HCT116 (cell line): ENCODE measurements around the gene DENND4A. TPM values are rescaled to one million over a fixed set of nuclear protein-coding genes. Genes with fewer than 3 reads are reported as not detected.

Experiments used
- ATAC-seq: fragments of 200-7000 bp; cut with Tn5 transposase; 2 replicates; pipeline ENCODE4 v1.9.1; 2020; ENCODE audit warnings: mild to moderate bottlenecking, moderate library complexity
- BruUV-seq: library from RNA; stranded (reverse); fragments of 400-500 nt; replicated peaks from 2 replicates; lab custom pipeline; 2021; lab: Mats Ljungman, UMichigan
- CTCF ChIA-PET: fragments of 300-600 bp; sonication (Branson Sonifier 250); formaldehyde crosslinking; loops from one replicate; lab custom pipeline; 2021; ENCODE audit warnings: antibody characterized with exemption; lab: Charles Lee
- POLR2A ChIA-PET: fragments of 300-600, 350-600 bp; sonication (Branson Sonifier 250); formaldehyde crosslinking; loops from one replicate; lab custom pipeline; 2021; ENCODE audit warnings: antibody characterized with exemption; lab: Charles Lee
- RAD21 ChIA-PET, 2 experiments: fragments of 300-600 bp; sonication (Branson Sonifier 250); formaldehyde crosslinking; loops; one replicate each; lab custom pipeline; 2023; ENCODE audit warnings: low total read pairs in 2 of 2; ENCODE audit not compliant: uncharacterized antibody in 2 of 2, unreplicated experiment in 2 of 2, low non-redundant PET in 1 of 2; lab: Charles Lee
- DNase-seq: peaks from one replicate; pipeline ENCODE4 v3.0.0-alpha.2; 2010; ENCODE audit warnings: low read depth, low spot score
- H2AFZ ChIP-seq: fragments of 200-600 bp; shearing (Covaris generic), sonication (generic); 2 replicates; pipeline ENCODE4 v1.6.1; 2017; ENCODE audit warnings: low read depth, mixed run types, mixed read lengths, antibody characterized with exemption, low read length; ENCODE audit not compliant: poor library complexity, severe bottlenecking
- H3K27ac ChIP-seq: 2 replicates; pipeline ENCODE4 v1.5.1; 2012; ENCODE audit warnings: low read depth, low read length
- H3K27me3 ChIP-seq: fragments of 200-600 bp; sonication (generic); 2 replicates; pipeline ENCODE4 v1.6.1; 2016; ENCODE audit warnings: mixed run types, low read length, mixed read lengths; ENCODE audit not compliant: insufficient read depth
- H3K36me3 ChIP-seq, 2 experiments: fragments of 200-500 bp in 1 of 2; fragments of 200-600 bp in 1 of 2; sonication (Bioruptor generic) in 1 of 2; sonication (generic) in 1 of 2; 2 replicates each; pipeline versions ENCODE4 v1.5.1 to v1.6.1; 2014 to 2016; ENCODE audit warnings: low read length in 2 of 2, inconsistent platforms in 1 of 2, mixed read lengths in 1 of 2, mixed run types in 1 of 2; ENCODE audit not compliant: insufficient read depth in 2 of 2, control insufficient read depth in 1 of 2
- H3K4me1 ChIP-seq, 2 experiments: fragments of 200-600 bp in 1 of 2; sonication (generic) in 1 of 2; 2 replicates each; pipeline versions ENCODE4 v1.5.1 to v1.6.1; 2012 to 2017; ENCODE audit warnings: low read length in 2 of 2, inconsistent platforms in 1 of 2, mild to moderate bottlenecking in 1 of 2, mixed read lengths in 1 of 2, mixed run types in 1 of 2, moderate library complexity in 1 of 2; ENCODE audit not compliant: insufficient read depth in 2 of 2, control insufficient read depth in 1 of 2
- H3K4me2 ChIP-seq: fragments of 200-600 bp; sonication (generic); 2 replicates; pipeline ENCODE4 v1.6.1; 2017; ENCODE audit warnings: mixed run types, low read length, mixed read lengths
- H3K4me3 ChIP-seq, 2 experiments: fragments of 200-600 bp in 1 of 2; sonication (generic) in 1 of 2; replicated peaks in 1 of 2; 2 replicates each; pipeline ENCODE4 v1.5.1; 2011 to 2016; ENCODE audit warnings: low read length in 2 of 2, control low read depth in 1 of 2, low read depth in 1 of 2, mild to moderate bottlenecking in 1 of 2, mixed read lengths in 1 of 2, mixed run types in 1 of 2
- H3K79me2 ChIP-seq: fragments of 200-600 bp; sonication (generic); 2 replicates; pipeline ENCODE4 v1.6.1; 2017; ENCODE audit warnings: mild to moderate bottlenecking, mixed run types, low read length, moderate library complexity, mixed read lengths; ENCODE audit not compliant: insufficient read depth
- H3K9ac ChIP-seq: fragments of 200-600 bp; sonication (generic); 2 replicates; pipeline ENCODE4 v1.6.1; 2016; ENCODE audit warnings: low read length, mixed read lengths
- H3K9me2 ChIP-seq: fragments of 200-600 bp; sonication (generic), shearing (Covaris generic); 2 replicates; pipeline ENCODE4 v1.6.1; 2017; ENCODE audit warnings: mixed run types, mild to moderate bottlenecking, moderate library complexity; ENCODE audit not compliant: insufficient read depth
- H3K9me3 ChIP-seq, 2 experiments: fragments of 200-500 bp in 1 of 2; fragments of 200-600 bp in 1 of 2; sonication (Bioruptor generic) in 1 of 2; sonication (generic) in 1 of 2; 2 replicates each; pipeline ENCODE4 v1.6.1; 2014 to 2017; ENCODE audit warnings: low read length in 2 of 2, mixed read lengths in 2 of 2, inconsistent platforms in 1 of 2, low read depth in 1 of 2, mild to moderate bottlenecking in 1 of 2, mixed run types in 1 of 2, moderate library complexity in 1 of 2; ENCODE audit not compliant: control insufficient read depth in 1 of 2, insufficient read depth in 1 of 2
- H4K20me1 ChIP-seq: fragments of 200-600 bp; sonication (generic), shearing (Covaris generic); 2 replicates; pipeline ENCODE4 v1.6.1; 2017; ENCODE audit warnings: mixed run types, mild to moderate bottlenecking, moderate library complexity; ENCODE audit not compliant: insufficient read depth
- CEBPB ChIP-seq: IDR thresholded peaks from 2 replicates; pipeline ENCODE4 v1.6.1; 2012; ENCODE audit warnings: low read depth
- EGR1 ChIP-seq: IDR thresholded peaks from 2 replicates; pipeline ENCODE4 v1.6.1; 2012; ENCODE audit warnings: low read depth
- EZH2 ChIP-seq: fragments of 200-600 bp; sonication (generic); IDR thresholded peaks from 2 replicates; pipeline ENCODE4 v1.6.1; 2017; ENCODE audit warnings: antibody characterized with exemption, mixed run types
- JUND ChIP-seq: IDR thresholded peaks from 2 replicates; pipeline ENCODE4 v1.6.1; 2012
- RAD21 ChIP-seq: IDR thresholded peaks from 2 replicates; pipeline ENCODE4 v1.6.1; 2012; ENCODE audit warnings: low read depth, mild to moderate bottlenecking
- SIN3A ChIP-seq: IDR thresholded peaks from 2 replicates; pipeline ENCODE4 v1.6.1; 2012; ENCODE audit warnings: low read depth
- SRF ChIP-seq: IDR thresholded peaks from 2 replicates; pipeline ENCODE4 v1.6.1; 2012; ENCODE audit warnings: low read depth
- ZFX ChIP-seq: fragments of 450-650 bp; IDR thresholded peaks from 2 replicates; pipeline ENCODE4 v1.6.1; 2017
- ZNF274 ChIP-seq: fragments of 200-500 bp; sonication (Bioruptor generic); IDR thresholded peaks from 2 replicates; pipeline ENCODE4 v1.6.1; 2014; ENCODE audit warnings: mild to moderate bottlenecking, low read depth, low read length, inconsistent platforms
- intact Hi-C: fragments of 100-400 bp; cut with micrococcal nuclease; formaldehyde crosslinking; loops from 2 replicates; pipeline ENCODE4 v1.10.0; 2022
- total RNA-seq: library from RNA; stranded (reverse); gene quantifications from one replicate; pipeline ENCODE4 v1.2.1, GENCODE V29; 2021; ENCODE audit not compliant: unreplicated experiment
- TF ChIP-seq, protein P1 (sequence below): IDR thresholded peaks from 2 replicates; pipeline ENCODE4 v1.6.1; 2012
- TF ChIP-seq, protein P2 (sequence below): IDR thresholded peaks from 2 replicates; pipeline ENCODE4 v1.6.1; 2012
- TF ChIP-seq, protein P3 (sequence below), 3 experiments: fragments of 200-600 bp in 1 of 3; sonication (generic) in 1 of 3; IDR thresholded peaks in 2 of 3; conservative IDR thresholded peaks in 1 of 3; 2 replicates each; pipeline ENCODE4 v1.5.1; 2012 to 2017; ENCODE audit warnings: low read depth in 2 of 3, low read length in 2 of 3, antibody characterized with exemption in 1 of 3, borderline replicate concordance in 1 of 3, control low read depth in 1 of 3, mild to moderate bottlenecking in 1 of 3, mixed read lengths in 1 of 3, mixed run types in 1 of 3, moderate library complexity in 1 of 3; ENCODE audit not compliant: insufficient read depth in 1 of 3

The DENND4A gene
- total RNA-seq, 1 experiment from 2014 or later: 9.1 TPM

DNA sequence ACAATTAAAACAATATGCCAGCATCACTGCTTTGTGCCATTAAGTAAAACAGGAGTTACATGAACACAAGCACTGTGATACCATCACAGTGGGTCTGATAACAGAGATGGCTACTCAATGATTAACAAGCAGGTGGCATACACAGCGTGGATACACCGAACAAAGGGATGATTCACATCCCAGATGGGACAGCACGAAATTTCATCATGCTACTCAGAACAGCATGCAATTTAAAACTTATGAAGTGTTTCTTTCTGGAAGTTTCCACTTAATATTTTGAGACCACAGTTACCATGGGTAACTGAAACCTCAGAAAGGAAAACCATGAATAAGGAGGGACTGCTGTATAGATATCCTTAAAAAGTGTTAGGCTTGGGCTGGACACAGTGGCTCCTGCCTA lies 125.8 kb downstream of the DENND4A start:
- no peaks in the 10 kb centered on the region; the same call in 1 of the 2 replicates for H4K20me1 ChIP-seq
- no peak for DNase-seq
- H3K79me2 ChIP-seq: no peaks in the 10 kb centered on the region
- no peak for ATAC-seq
- TF ChIP-seq EZH2 (no peak), EGR1 (no peak), CEBPB (no peak), RAD21 (no peak), ZNF274 (no peak), ZFX (no peak), SIN3A (no peak), JUND (no peak), SRF (no peak)
- TF ChIP-seq, protein P1, sequence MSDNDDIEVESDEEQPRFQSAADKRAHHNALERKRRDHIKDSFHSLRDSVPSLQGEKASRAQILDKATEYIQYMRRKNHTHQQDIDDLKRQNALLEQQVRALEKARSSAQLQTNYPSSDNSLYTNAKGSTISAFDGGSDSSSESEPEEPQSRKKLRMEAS: no peak
- TF ChIP-seq, protein P2, sequence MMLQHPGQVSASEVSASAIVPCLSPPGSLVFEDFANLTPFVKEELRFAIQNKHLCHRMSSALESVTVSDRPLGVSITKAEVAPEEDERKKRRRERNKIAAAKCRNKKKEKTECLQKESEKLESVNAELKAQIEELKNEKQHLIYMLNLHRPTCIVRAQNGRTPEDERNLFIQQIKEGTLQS: no peak
- TF ChIP-seq, protein P3, sequence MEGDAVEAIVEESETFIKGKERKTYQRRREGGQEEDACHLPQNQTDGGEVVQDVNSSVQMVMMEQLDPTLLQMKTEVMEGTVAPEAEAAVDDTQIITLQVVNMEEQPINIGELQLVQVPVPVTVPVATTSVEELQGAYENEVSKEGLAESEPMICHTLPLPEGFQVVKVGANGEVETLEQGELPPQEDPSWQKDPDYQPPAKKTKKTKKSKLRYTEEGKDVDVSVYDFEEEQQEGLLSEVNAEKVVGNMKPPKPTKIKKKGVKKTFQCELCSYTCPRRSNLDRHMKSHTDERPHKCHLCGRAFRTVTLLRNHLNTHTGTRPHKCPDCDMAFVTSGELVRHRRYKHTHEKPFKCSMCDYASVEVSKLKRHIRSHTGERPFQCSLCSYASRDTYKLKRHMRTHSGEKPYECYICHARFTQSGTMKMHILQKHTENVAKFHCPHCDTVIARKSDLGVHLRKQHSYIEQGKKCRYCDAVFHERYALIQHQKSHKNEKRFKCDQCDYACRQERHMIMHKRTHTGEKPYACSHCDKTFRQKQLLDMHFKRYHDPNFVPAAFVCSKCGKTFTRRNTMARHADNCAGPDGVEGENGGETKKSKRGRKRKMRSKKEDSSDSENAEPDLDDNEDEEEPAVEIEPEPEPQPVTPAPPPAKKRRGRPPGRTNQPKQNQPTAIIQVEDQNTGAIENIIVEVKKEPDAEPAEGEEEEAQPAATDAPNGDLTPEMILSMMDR (IDR thresholded peaks at IDR 0.05 in 2 of 3, conservative IDR thresholded peaks at IDR 0.05 in 1 of 3; ENCODE audit: borderline replicate concordance in 1 of 3, insufficient read depth in 1 of 3, low read depth in 2 of 3, low read length in 2 of 3): no peak
- H3K9me2 ChIP-seq: no peaks in the 10 kb centered on the region
- peaks cover 0 to 2% of the 10 kb centered on the region in 2 experiments; a peak in 2 of 4 replicates for H3K36me3 ChIP-seq
- no peak overlapping the region for H3K9ac ChIP-seq
- no peak overlapping the region for H3K27ac ChIP-seq
- no peaks in the 10 kb centered on the region for H3K4me1 ChIP-seq
- H3K4me3 ChIP-seq: no peak overlapping the region
- intact Hi-C loops: no loop called here
- no peaks in the 10 kb centered on the region for H3K27me3 ChIP-seq
- ChIA-PET CTCF (no interaction called here), RAD21 (no interaction called here), POLR2A (no interaction called here)
- H3K4me2 ChIP-seq: no peak overlapping the region
- no peaks in the 10 kb centered on the region for H3K9me3 ChIP-seq
- no TSS peak for BruUV-seq
- H2AFZ ChIP-seq: no peak overlapping the region
